ENCODE measurements around the gene PLXNB3. TPM values are rescaled to one million over a fixed set of nuclear protein-coding genes. Genes with fewer than 3 reads are reported as not detected.

PLXNB3 gene
- polyA plus RNA-seq, 1 donor, result 5.0 TPM

GRCh38 chrX:153776120-153776599, 12.1 kb downstream of the PLXNB3 start:
- no CpG with 5 or more reads among the region's 20 CpGs for WGBS (ENCODE audit: insufficient coverage, low lambda C conversion rate)
- H3K9me3 ChIP-seq (ENCODE audit: control insufficient read depth, low read depth, low read length), result peaks cover 3% of the 10 kb centered on the region
- H3K27ac ChIP-seq (ENCODE audit: low read length), result no peak overlapping the region
- H3K27me3 ChIP-seq (ENCODE audit: control insufficient read depth, insufficient read depth, low read length), result peaks cover 11% of the 10 kb centered on the region
- H3K4me3 ChIP-seq (ENCODE audit: low read length), result no peak overlapping the region
- H3K4me1 ChIP-seq (ENCODE audit: control insufficient read depth, insufficient read depth, low read length), result no peaks in the 10 kb centered on the region
- no peak for DNase-seq
- H3K36me3 ChIP-seq (ENCODE audit: control insufficient read depth, insufficient read depth, low read length), result no peaks in the 10 kb centered on the region

- no peaks in the 10 kb centered on the region for H3K36me3 ChIP-seq (ENCODE audit: control insufficient read depth, insufficient read depth, low read length)
Measured at GRCh38 chrX:153776611-153777045, 12.6 kb downstream of the PLXNB3 start.

DNA sequence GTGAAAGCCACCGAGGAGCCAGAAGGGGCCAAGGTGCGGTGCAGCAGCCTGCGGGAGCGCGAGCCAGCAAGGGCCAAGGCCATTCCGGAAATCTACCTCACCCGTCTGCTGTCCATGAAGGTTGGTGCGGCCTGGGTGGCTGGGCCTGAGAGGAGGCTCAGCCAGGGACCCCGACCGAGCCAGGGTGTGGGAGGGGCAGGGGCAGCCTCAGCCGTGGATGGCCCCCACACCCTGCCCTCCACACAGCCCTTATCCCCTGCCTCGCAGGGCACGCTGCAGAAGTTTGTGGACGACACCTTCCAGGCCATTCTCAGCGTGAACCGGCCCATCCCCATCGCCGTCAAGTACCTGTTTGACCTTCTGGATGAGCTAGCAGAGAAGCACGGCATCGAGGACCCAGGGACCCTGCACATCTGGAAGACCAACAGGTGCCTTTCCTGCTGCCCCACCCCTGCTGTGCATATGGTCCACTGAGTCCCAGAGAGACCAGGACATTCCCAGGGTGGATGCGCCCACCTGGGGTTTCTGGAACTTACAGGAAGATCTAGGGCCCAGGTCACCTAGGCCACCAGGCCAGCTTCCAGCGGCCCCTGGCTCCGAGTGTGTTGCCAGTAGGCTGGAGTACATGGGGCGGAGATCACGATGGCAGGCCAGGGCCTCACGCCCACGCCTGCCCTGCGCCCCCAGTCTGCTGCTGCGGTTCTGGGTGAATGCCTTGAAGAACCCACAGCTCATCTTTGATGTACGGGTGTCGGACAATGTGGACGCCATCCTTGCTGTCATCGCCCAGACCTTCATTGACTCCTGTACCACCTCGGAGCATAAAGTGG, 13.4 kb downstream of the PLXNB3 start:
- Histone ChIP-seq H3K4me1 (ENCODE audit: control insufficient read depth, insufficient read depth, low read length) (no peaks in the 10 kb centered on the region), H3K9me3 (ENCODE audit: control insufficient read depth, low read depth, low read length) (peaks cover 3% of the 10 kb centered on the region), H3K36me3 (ENCODE audit: control insufficient read depth, insufficient read depth, low read length) (no peaks in the 10 kb centered on the region), H3K4me3 (ENCODE audit: low read length) (no peak overlapping the region), H3K27ac (ENCODE audit: low read length) (no peak overlapping the region), H3K27me3 (ENCODE audit: control insufficient read depth, insufficient read depth, low read length) (peaks cover 11% of the 10 kb centered on the region)
- WGBS (ENCODE audit: insufficient coverage, low lambda C conversion rate), result no CpG with 5 or more reads among the region's 34 CpGs
- DNase-seq, result no peak

More at GRCh38 chrX:153776611-153777045, 12.6 kb downstream of the PLXNB3 start:
- Histone ChIP-seq H3K4me1 (ENCODE audit: control insufficient read depth, insufficient read depth, low read length) (no peaks in the 10 kb centered on the region), H3K9me3 (ENCODE audit: control insufficient read depth, low read depth, low read length) (peaks cover 3% of the 10 kb centered on the region), H3K27me3 (ENCODE audit: control insufficient read depth, insufficient read depth, low read length) (peaks cover 11% of the 10 kb centered on the region), H3K4me3 (ENCODE audit: low read length) (no peak overlapping the region), H3K27ac (ENCODE audit: low read length) (no peak overlapping the region)
- no peak for DNase-seq
- no CpG with 5 or more reads among the region's 22 CpGs for WGBS (ENCODE audit: insufficient coverage, low lambda C conversion rate)

DNA sequence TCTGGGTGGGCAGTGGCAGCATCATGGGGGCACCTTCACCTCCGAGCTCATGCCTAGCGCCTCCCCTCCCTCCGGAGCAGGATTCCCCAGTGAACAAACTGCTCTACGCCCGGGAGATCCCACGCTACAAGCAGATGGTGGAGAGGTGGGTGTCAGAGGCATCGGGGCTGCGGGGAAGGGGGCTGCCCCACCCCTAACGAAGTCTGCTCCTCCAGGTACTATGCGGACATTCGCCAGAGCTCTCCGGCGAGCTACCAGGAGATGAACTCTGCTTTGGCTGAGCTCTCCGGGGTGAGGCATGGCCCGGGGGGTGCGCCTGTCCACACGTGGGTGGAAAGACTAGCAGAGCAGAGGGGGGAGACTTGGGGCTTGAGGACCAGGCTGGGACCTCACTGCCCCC, 14.1 kb downstream of the PLXNB3 start:
- WGBS (ENCODE audit: insufficient coverage, low lambda C conversion rate), result no CpG with 5 or more reads among the region's 17 CpGs
- no peak overlapping the region for H3K27ac ChIP-seq (ENCODE audit: low read length)
- no peak overlapping the region for H3K4me3 ChIP-seq (ENCODE audit: low read length)
- H3K9me3 ChIP-seq (ENCODE audit: control insufficient read depth, low read depth, low read length), result peaks cover 3% of the 10 kb centered on the region
- H3K36me3 ChIP-seq (ENCODE audit: control insufficient read depth, insufficient read depth, low read length), result no peaks in the 10 kb centered on the region
- DNase-seq, result no peak
- H3K27me3 ChIP-seq (ENCODE audit: control insufficient read depth, insufficient read depth, low read length), result peaks cover 11% of the 10 kb centered on the region
- no peaks in the 10 kb centered on the region for H3K4me1 ChIP-seq (ENCODE audit: control insufficient read depth, insufficient read depth, low read length)

GRCh38 chrX:153778684-153779101, 14.6 kb downstream of the PLXNB3 start:
- Histone ChIP-seq H3K4me3 (ENCODE audit: low read length) (no peak overlapping the region), H3K27ac (ENCODE audit: low read length) (no peak overlapping the region), H3K4me1 (ENCODE audit: control insufficient read depth, insufficient read depth, low read length) (no peaks in the 10 kb centered on the region), H3K9me3 (ENCODE audit: control insufficient read depth, low read depth, low read length) (peaks cover 3% of the 10 kb centered on the region), H3K36me3 (ENCODE audit: control insufficient read depth, insufficient read depth, low read length) (no peaks in the 10 kb centered on the region), H3K27me3 (ENCODE audit: control insufficient read depth, insufficient read depth, low read length) (peaks cover 11% of the 10 kb centered on the region)
- no CpG with 5 or more reads among the region's 16 CpGs for WGBS (ENCODE audit: insufficient coverage, low lambda C conversion rate)
- no peak for DNase-seq

DNA sequence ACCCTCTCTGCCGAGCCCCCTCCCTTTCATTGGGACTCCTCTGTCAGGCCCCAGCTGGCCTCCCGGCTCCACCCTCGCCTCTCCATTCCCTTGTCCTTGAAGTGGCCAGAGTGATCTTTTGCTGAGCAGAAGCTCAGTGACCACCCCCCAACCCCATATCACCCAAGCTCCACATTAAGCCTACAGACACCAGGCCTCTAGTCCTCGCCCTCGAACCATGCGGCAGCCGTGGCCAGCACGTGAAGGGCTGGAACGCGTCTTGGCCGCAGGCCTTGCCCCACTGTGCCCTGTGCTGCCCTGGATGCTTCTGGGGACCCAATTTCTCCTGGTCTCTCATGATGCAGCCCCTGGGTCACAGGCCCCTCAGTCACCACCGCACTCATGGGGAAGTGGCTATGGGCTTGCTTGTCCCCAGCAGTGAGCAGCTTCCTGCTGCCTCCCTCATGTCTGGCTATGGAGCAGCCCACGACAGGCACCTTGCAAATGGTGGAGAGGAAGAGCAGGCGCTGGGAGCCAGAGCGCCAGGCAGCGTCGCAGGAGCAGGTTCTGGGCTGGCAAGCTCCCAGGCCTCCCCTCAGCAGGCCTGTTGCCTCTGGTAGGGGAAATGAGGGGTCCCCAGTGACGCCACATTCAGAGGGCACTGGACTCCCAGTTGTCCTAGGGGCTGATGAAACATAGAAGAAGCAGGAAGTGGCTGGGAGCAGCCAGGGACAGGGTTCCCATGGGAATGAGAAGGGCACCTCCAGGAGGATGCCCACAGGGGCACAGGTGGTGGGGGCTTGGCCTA, 16.0 kb downstream of the PLXNB3 start:
- no peaks in the 10 kb centered on the region for H3K4me1 ChIP-seq (ENCODE audit: control insufficient read depth, insufficient read depth, low read length)
- peaks cover 3% of the 10 kb centered on the region for H3K9me3 ChIP-seq (ENCODE audit: control insufficient read depth, low read depth, low read length)
- DNase-seq, result no peak
- WGBS (ENCODE audit: insufficient coverage, low lambda C conversion rate), result no CpG with 5 or more reads among the region's 18 CpGs
- no peaks in the 10 kb centered on the region for H3K36me3 ChIP-seq (ENCODE audit: control insufficient read depth, insufficient read depth, low read length)
- no peak overlapping the region for H3K27ac ChIP-seq (ENCODE audit: low read length)
- no peak overlapping the region for H3K4me3 ChIP-seq (ENCODE audit: low read length)
- H3K27me3 ChIP-seq (ENCODE audit: control insufficient read depth, insufficient read depth, low read length), result peaks cover 11% of the 10 kb centered on the region

DNA sequence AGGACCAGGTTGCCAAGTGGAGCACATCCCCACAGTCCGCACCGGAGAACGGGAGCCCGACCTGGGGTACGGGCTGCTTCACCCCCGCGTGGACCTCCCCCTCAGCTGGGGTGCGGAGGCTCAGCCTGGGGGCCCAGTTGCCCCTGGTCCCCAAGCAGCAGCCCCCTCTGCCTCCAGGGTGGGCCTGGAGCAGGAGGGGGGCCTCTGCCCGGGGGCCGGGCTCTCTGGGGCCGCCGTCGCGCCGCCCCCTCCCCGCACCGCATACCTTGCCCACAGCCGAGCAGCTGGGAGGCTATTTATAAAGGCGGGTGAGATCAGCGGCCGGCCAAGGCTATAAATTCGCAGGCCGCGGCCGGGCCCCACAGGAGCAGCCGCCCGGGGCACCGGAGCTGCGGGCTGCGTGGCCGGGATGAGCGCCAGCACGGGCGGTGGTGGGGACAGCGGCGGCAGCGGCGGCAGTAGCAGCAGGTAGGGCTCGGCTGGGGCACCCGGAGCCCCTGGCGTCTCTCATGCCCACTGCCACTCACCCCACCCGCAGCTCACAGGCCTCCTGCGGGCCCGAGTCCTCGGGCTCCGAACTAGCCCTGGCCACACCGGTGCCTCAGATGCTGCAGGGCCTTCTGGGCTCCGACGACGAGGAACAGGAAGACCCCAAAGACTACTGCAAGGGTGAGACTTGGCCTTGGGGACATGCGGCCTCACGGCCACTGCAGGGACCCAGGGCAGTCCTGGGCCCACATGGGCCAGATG, 16.8 kb downstream of the PLXNB3 start, which contains the start of gene SRPK3:
Gene SRPK3 (plus strand): TSS at position 364 of the 750 bp plus-strand sequence. CDS start 46 bp downstream, at position 410.
- no CpG with 5 or more reads among the region's 52 CpGs for WGBS (ENCODE audit: insufficient coverage, low lambda C conversion rate)
- Histone ChIP-seq H3K4me3 (ENCODE audit: low read length) (no peak within 1 kb of the TSS), H3K27me3 (ENCODE audit: control insufficient read depth, insufficient read depth, low read length) (peaks cover 11% of the 10 kb centered on the region), H3K27ac (ENCODE audit: low read length) (no peak within 1 kb of the TSS), H3K4me1 (ENCODE audit: control insufficient read depth, insufficient read depth, low read length) (no peaks in the 10 kb centered on the region), H3K36me3 (ENCODE audit: control insufficient read depth, insufficient read depth, low read length) (peaks cover 2% of the 10 kb centered on the region), H3K9me3 (ENCODE audit: control insufficient read depth, low read depth, low read length) (peaks cover 3% of the 10 kb centered on the region)
- DNase-seq, result no peak

DNA sequence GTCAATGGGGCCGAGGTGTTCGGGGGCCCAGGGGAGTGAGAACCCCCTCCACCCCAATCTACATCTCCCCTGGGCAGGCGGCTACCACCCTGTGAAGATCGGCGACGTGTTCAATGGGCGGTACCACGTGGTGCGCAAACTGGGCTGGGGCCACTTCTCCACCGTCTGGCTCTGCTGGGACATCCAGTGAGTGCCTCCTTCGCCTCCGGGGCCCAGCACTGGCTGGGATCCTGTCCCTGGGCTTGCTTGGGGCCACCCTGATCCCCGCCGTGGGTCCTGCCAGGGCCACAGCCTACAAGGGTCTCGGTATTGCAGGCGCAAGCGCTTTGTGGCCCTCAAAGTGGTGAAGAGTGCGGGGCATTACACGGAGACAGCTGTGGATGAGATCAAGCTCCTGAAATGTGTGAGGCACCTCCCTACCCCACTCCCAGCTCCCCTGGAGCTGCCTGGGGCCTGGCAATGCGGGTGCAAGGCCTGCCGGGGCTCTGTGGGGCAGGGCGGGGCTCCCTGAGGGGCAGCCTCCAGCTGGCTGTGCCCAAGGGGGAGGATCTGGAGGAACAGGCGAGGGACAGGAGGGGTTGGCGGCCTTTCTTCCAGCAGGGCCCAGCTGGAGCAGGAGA, 17.5 kb downstream of the PLXNB3 start:
- no peak for DNase-seq

DNA sequence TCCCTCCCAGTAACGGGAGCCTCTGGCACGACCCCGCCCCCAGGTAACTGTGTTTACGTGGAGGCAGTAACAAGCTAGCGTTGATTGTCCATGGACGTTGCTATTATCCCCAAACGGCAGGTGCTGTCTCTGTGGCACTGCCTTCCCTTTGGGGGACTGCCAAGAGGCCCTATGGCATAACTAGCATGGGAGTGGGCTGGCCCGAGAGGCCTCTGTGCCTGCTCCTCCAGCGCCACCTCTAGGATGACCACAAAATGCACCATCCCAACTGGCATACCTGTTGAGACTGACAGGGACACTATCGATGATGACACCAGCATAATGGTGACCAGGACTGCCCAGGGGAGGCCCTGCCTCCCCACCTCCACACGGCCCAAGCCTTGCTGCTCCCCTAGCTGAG, 18.3 kb downstream of the PLXNB3 start:
- no CpG with 5 or more reads among the region's 11 CpGs for WGBS (ENCODE audit: insufficient coverage, low lambda C conversion rate)
- peaks cover 11% of the 10 kb centered on the region for H3K27me3 ChIP-seq (ENCODE audit: control insufficient read depth, insufficient read depth, low read length)
- no peaks in the 10 kb centered on the region for H3K4me1 ChIP-seq (ENCODE audit: control insufficient read depth, insufficient read depth, low read length)
- peaks cover 3% of the 10 kb centered on the region for H3K9me3 ChIP-seq (ENCODE audit: control insufficient read depth, low read depth, low read length)
- peaks cover 15% of the 10 kb centered on the region for H3K36me3 ChIP-seq (ENCODE audit: control insufficient read depth, insufficient read depth, low read length)
- no peak overlapping the region for H3K27ac ChIP-seq (ENCODE audit: low read length)
- H3K4me3 ChIP-seq (ENCODE audit: low read length), result no peak overlapping the region
- no peak for DNase-seq

More for the DNA sequence above, 17.5 kb downstream of the PLXNB3 start:
- Histone ChIP-seq H3K36me3 (ENCODE audit: control insufficient read depth, insufficient read depth, low read length) (peaks cover 8% of the 10 kb centered on the region), H3K9me3 (ENCODE audit: control insufficient read depth, low read depth, low read length) (peaks cover 3% of the 10 kb centered on the region), H3K4me1 (ENCODE audit: control insufficient read depth, insufficient read depth, low read length) (no peaks in the 10 kb centered on the region), H3K4me3 (ENCODE audit: low read length) (no peak overlapping the region), H3K27ac (ENCODE audit: low read length) (no peak overlapping the region), H3K27me3 (ENCODE audit: control insufficient read depth, insufficient read depth, low read length) (peaks cover 11% of the 10 kb centered on the region)
- WGBS (ENCODE audit: insufficient coverage, low lambda C conversion rate), result no CpG with 5 or more reads among the region's 24 CpGs

All from large intestine (tissue), 3 donors.